ENCODE measurements around the gene TBCA. TPM values are rescaled to one million over a fixed set of nuclear protein-coding genes. Genes with fewer than 3 reads are reported as not detected.

TBCA gene
- total and polyA plus RNA-seq, 2 donors (not counting 3 experiments of a cell fraction or from before 2014, with no cell fraction given), result 48.2 to 206 TPM

DNA sequence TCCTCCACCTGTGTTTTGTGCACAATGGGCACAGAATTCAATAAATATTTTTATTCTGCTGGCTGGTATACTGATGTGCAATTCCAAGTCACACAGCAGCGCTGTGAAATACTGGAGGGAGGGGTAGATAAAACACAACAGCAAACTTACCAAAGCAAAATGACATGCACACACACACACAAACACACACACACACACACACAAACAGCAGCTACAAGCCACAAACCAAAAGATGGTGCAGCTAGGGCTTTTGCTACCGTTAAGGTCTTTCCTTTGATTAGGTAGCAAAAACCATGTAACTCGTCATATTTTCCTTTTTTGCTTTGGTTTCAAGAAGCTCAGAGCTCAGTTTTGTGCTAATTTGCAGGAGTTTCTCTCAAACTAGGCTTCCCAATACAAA is 1.8 kb upstream of the TBCA start:
- Histone ChIP-seq H3K27ac (ENCODE audit: insufficient read depth, low read depth, low read length) (no peak overlapping the region), H3K9me3 (replicated peaks; ENCODE audit: control insufficient read depth, insufficient read depth, low read length) (no peaks in the 10 kb centered on the region), H3K4me2 (ENCODE audit: insufficient read depth, low read length) (no peak overlapping the region), H3K36me3 (ENCODE audit: control insufficient read depth in 2 of 2, extremely low read depth in 1 of 2, insufficient read depth in 2 of 2, low read length in 2 of 2) (peaks cover 0 to 8% of the 10 kb centered on the region in 2 experiments), H4K20me1 (replicated peaks; ENCODE audit: control insufficient read depth, extremely low read depth, insufficient read depth, low read length) (peaks cover 4% of the 10 kb centered on the region), H3K79me2 (ENCODE audit: control insufficient read depth, insufficient read depth, low read length) (peaks cover 29% of the 10 kb centered on the region), H3K9me1 (replicated peaks; ENCODE audit: control insufficient read depth, extremely low read depth, insufficient read depth, low read length) (no peaks in the 10 kb centered on the region), H3K27me3 (ENCODE audit: control insufficient read depth in 2 of 2, insufficient read depth in 2 of 2, low read length in 2 of 2) (peaks cover 0 to 4% of the 10 kb centered on the region in 2 experiments), H3K4me1 (ENCODE audit: control insufficient read depth, extremely low read depth, insufficient read depth, low read length) (peaks cover 26% of the 10 kb centered on the region), H3K4me3 (replicated peaks in 1 of 3; ENCODE audit: insufficient read depth in 1 of 3, low read depth in 1 of 3, low read length in 3 of 3) (no peak overlapping the region), H3K9ac (replicated peaks; ENCODE audit: extremely low read depth, insufficient read depth, low read length) (no peak overlapping the region), H2AFZ (ENCODE audit: low read depth, low read length) (no peak overlapping the region)
- ChIA-PET POLR2A (no interaction called here), CTCF (interaction anchor here (0.9 kb wide), 1 partner anchor 10 kb away, joined by 5 read pairs; no protein-coding TSS in a partner anchor)
- intact Hi-C loops (cut with micrococcal nuclease) (loop anchor here (2.0 to 10.0 kb wide), 6 partner anchors 74 to 387 kb away; partner anchors contain the start of gene WDR41), dilution Hi-C loops (cut with MboI; ENCODE audit: extremely low pct_ligation_motif_present, low sequenced_read_pairs) (no loop called here)
- no peak for FAIRE-seq
- TF ChIP-seq POLR2A (IDR thresholded peaks at IDR 0.05; ENCODE audit: low read depth, low read length), result no peak
- TF ChIP-seq, protein P1, sequence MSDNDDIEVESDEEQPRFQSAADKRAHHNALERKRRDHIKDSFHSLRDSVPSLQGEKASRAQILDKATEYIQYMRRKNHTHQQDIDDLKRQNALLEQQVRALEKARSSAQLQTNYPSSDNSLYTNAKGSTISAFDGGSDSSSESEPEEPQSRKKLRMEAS (IDR thresholded peaks at IDR 0.05; ENCODE audit: insufficient read depth, insufficient read length), result no peak
- TF ChIP-seq EZH2 (IDR thresholded peaks at IDR 0.05; ENCODE audit: borderline replicate concordance, low read depth, low read length, severe bottlenecking), result no peak
- no peak for TF ChIP-seq POLR2AphosphoS5 (IDR thresholded peaks at IDR 0.05; ENCODE audit: insufficient read depth, low read depth, low read length)
- TF ChIP-seq FOS (IDR thresholded peaks at IDR 0.05; ENCODE audit: borderline replicate concordance, insufficient read depth, low read length), result no peak
- TF ChIP-seq MYC (IDR thresholded peaks at IDR 0.05; ENCODE audit: low read depth, low read length), result no peak
- TF ChIP-seq JUN (IDR thresholded peaks at IDR 0.05; ENCODE audit: borderline replicate concordance, insufficient read depth, insufficient read length, low read depth), result no peak
- TF ChIP-seq, protein P2, sequence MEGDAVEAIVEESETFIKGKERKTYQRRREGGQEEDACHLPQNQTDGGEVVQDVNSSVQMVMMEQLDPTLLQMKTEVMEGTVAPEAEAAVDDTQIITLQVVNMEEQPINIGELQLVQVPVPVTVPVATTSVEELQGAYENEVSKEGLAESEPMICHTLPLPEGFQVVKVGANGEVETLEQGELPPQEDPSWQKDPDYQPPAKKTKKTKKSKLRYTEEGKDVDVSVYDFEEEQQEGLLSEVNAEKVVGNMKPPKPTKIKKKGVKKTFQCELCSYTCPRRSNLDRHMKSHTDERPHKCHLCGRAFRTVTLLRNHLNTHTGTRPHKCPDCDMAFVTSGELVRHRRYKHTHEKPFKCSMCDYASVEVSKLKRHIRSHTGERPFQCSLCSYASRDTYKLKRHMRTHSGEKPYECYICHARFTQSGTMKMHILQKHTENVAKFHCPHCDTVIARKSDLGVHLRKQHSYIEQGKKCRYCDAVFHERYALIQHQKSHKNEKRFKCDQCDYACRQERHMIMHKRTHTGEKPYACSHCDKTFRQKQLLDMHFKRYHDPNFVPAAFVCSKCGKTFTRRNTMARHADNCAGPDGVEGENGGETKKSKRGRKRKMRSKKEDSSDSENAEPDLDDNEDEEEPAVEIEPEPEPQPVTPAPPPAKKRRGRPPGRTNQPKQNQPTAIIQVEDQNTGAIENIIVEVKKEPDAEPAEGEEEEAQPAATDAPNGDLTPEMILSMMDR (IDR thresholded peaks at IDR 0.05; ENCODE audit: extremely low read depth in 1 of 2, insufficient read depth in 1 of 2, low read depth in 1 of 2, low read length in 2 of 2), result no peak
- no peak for TF ChIP-seq GATA2 (IDR thresholded peaks at IDR 0.05; ENCODE audit: insufficient read depth, insufficient read length, low read depth, low read length)
- BruUV-seq (replicated peaks), result no TSS peak
- DNase-seq (ENCODE audit: low read depth, low spot score), result no peak

Data from endothelial cell of umbilical vein (primary cell).